ENCODE data around the gene LYPD4. TPM values are rescaled to one million over a fixed set of nuclear protein-coding genes. Genes with fewer than 3 reads are reported as not detected.

LYPD4 gene
- total RNA-seq, 4 donors from 2014 or later, result not detected

- Histone ChIP-seq H3K27me3 (peaks cover 73% of the 10 kb centered on the region), H3K4me3 (no peak overlapping the region), H3K4me1 (no peaks in the 10 kb centered on the region), H3K36me3 (no peaks in the 10 kb centered on the region), H3K9me3 (no peaks in the 10 kb centered on the region), H3K27ac (no peak overlapping the region)
- ATAC-seq, result no peak
- 43 to 44% methylated on average over 4 to 9 of the region's 13 CpGs for WGBS, 2 donors (ENCODE audit: low coverage in 1 of 2)
- TF ChIP-seq EP300 (IDR thresholded peaks at IDR 0.05) (no peak), CTCF (IDR thresholded peaks at IDR 0.05) (no peak), POLR2AphosphoS5 (IDR thresholded peaks at IDR 0.05) (no peak), POLR2A (IDR thresholded peaks at IDR 0.05) (no peak)
Measured at GRCh38 chr19:41837981-41838708, 6.3 kb downstream of the LYPD4 start.

GRCh38 chr19:41821003-41821735 lies 23.3 kb downstream of the LYPD4 start:
- ATAC-seq, result no peak
- Histone ChIP-seq H3K4me1 (no peaks in the 10 kb centered on the region), H3K27ac (no peak overlapping the region), H3K36me3 (no peaks in the 10 kb centered on the region), H3K27me3 (peaks cover 40% of the 10 kb centered on the region), H3K4me3 (no peak overlapping the region), H3K9me3 (no peaks in the 10 kb centered on the region)
- 20 to 32% methylated on average over 5 to 12 of the region's 12 CpGs for WGBS, 2 donors (ENCODE audit: low coverage in 1 of 2)
- TF ChIP-seq EP300 (IDR thresholded peaks at IDR 0.05) (no peak), POLR2A (IDR thresholded peaks at IDR 0.05) (no peak), CTCF (IDR thresholded peaks at IDR 0.05) (peak; percentile 14 to 59 (median 44)), POLR2AphosphoS5 (IDR thresholded peaks at IDR 0.05) (no peak)

GRCh38 chr19:41816761-41817160 lies 27.7 kb downstream of the LYPD4 start:
- Histone ChIP-seq H3K27me3 (peaks cover 12% of the 10 kb centered on the region), H3K36me3 (no peaks in the 10 kb centered on the region), H3K4me3 (no peak overlapping the region), H3K27ac (no peak overlapping the region), H3K4me1 (no peaks in the 10 kb centered on the region), H3K9me3 (no peaks in the 10 kb centered on the region)
- TF ChIP-seq EP300 (IDR thresholded peaks at IDR 0.05) (no peak), CTCF (IDR thresholded peaks at IDR 0.05) (no peak), POLR2A (IDR thresholded peaks at IDR 0.05) (no peak), POLR2AphosphoS5 (IDR thresholded peaks at IDR 0.05) (no peak)
- ATAC-seq, result no peak
- WGBS, 2 donors (ENCODE audit: low coverage in 1 of 2), result 41 to 59% methylated on average over 2 of the region's 2 CpGs

GRCh38 chr19:41815301-41815700 lies 29.2 kb downstream of the LYPD4 start:
- Histone ChIP-seq H3K36me3 (no peaks in the 10 kb centered on the region), H3K27ac (no peak overlapping the region), H3K27me3 (peaks cover 13% of the 10 kb centered on the region), H3K4me3 (no peak overlapping the region), H3K9me3 (no peaks in the 10 kb centered on the region), H3K4me1 (no peaks in the 10 kb centered on the region)
- no peak for TF ChIP-seq POLR2AphosphoS5 (IDR thresholded peaks at IDR 0.05)
- no peak for TF ChIP-seq CTCF (IDR thresholded peaks at IDR 0.05)
- TF ChIP-seq POLR2A (IDR thresholded peaks at IDR 0.05), result no peak
- TF ChIP-seq EP300 (IDR thresholded peaks at IDR 0.05), result no peak
- ATAC-seq, result no peak
- WGBS, 2 donors (ENCODE audit: low coverage in 1 of 2), result 63 to 80% methylated on average over 4 of the region's 4 CpGs
